Esophagus squamous epithelium (tissue), 4 donors: ENCODE measurements around the gene XAGE1A.
"Not testable (repeated sequence)": the region's sequence is repeated elsewhere in the genome, so short reads cannot be mapped to it uniquely, and the experiment has no call there.

Source experiments
- CTCF ChIP-seq, 6 experiments: fragments of 450-650 bp in 4 of 6; fragments of 200-600 bp in 2 of 6; sonication (generic) in 2 of 6; IDR thresholded peaks; one replicate each; pipeline ENCODE4 v1.5.1; 2016 to 2019; ENCODE audit warnings: antibody characterized with exemption in 6 of 6, mild to moderate bottlenecking in 4 of 6, moderate library complexity in 4 of 6
- POLR2A ChIP-seq, 4 donors: fragments of 450-650 bp; IDR thresholded peaks; one replicate each; pipeline ENCODE4 v1.6.1; 2017; ENCODE audit warnings: antibody characterized with exemption in 4 of 4, mild to moderate bottlenecking in 4 of 4, moderate library complexity in 3 of 4

- not testable (repeated sequence) for TF ChIP-seq CTCF, POLR2A (IDR thresholded peaks at IDR 0.05)
Observed at GRCh38 chrX:52471301-52471700, 24.3 kb upstream of the XAGE1A start.
